Suprapubic skin (tissue), 4 donors: Measurements from ENCODE around the gene ST6GALNAC4. TPM values are rescaled to one million over a fixed set of nuclear protein-coding genes. Genes with fewer than 3 reads are reported as not detected.

Source experiments
- DNase-seq, 2 donors: peaks; one replicate each; pipeline ENCODE4 v3.0.0-alpha.2; 2019; ENCODE audit warnings: low spot score in 2 of 2
- H3K27ac ChIP-seq: fragments of 200-600 bp; sonication (generic); one replicate; pipeline ENCODE4 v1.5.1; 2019
- H3K27me3 ChIP-seq: fragments of 200-600 bp; sonication (generic); one replicate; pipeline ENCODE4 v1.5.1; 2019
- H3K36me3 ChIP-seq: fragments of 200-600 bp; sonication (generic); one replicate; pipeline ENCODE4 v1.5.1; 2019
- H3K4me1 ChIP-seq: fragments of 200-600 bp; sonication (generic); one replicate; pipeline ENCODE4 v1.5.1; 2019
- H3K4me3 ChIP-seq: fragments of 200-600 bp; sonication (generic); one replicate; pipeline ENCODE4 v1.5.1; 2019; ENCODE audit warnings: mild to moderate bottlenecking
- H3K9me3 ChIP-seq: fragments of 200-600 bp; sonication (generic); one replicate; pipeline ENCODE4 v1.5.1; 2019
- EP300 ChIP-seq: sonication (generic); formaldehyde crosslinking; IDR thresholded peaks from one replicate; pipeline ENCODE4 v1.6.1; 2017; ENCODE audit warnings: antibody characterized with exemption
- POLR2A ChIP-seq, 2 donors: fragments of 450-650 bp; IDR thresholded peaks; one replicate each; pipeline ENCODE4 v1.6.1; 2017; ENCODE audit warnings: antibody characterized with exemption in 2 of 2, mild to moderate bottlenecking in 2 of 2, moderate library complexity in 2 of 2
- POLR2AphosphoS5 ChIP-seq, 3 donors: sonication (generic); formaldehyde crosslinking; IDR thresholded peaks; one replicate each; pipeline ENCODE4 v1.6.1; 2017; ENCODE audit warnings: antibody characterized with exemption in 3 of 3
- WGBS: methylation state at CpG from one replicate; pipeline ENCODE4 v1.1.5; 2018; 5-methylcytosine and 5-hydroxymethylcytosine counted together
- total RNA-seq, 4 donors: library from RNA; depleted of rRNA; stranded (reverse); fragments of >200 nt; gene quantifications; one replicate each; pipeline ENCODE4 v1.1.0, GENCODE V29; 2016
- TF ChIP-seq, protein P1 (sequence below), 2 donors: fragments of 200-600 bp in 1 of 2; fragments of 450-650 bp in 1 of 2; sonication (generic) in 1 of 2; IDR thresholded peaks; one replicate each; pipeline ENCODE4 v1.5.1; 2016 to 2019; ENCODE audit warnings: antibody characterized with exemption in 2 of 2, mild to moderate bottlenecking in 1 of 2, moderate library complexity in 1 of 2

ST6GALNAC4 gene
- total RNA-seq, 4 donors from 2014 or later: 14.6 to 25.2 (median 20.2) TPM

GRCh38 chr9:127912882-127913281, 4.0 kb downstream of the ST6GALNAC4 start:
- Histone ChIP-seq H3K27me3 (no peaks in the 10 kb centered on the region), H3K4me3 (no peak overlapping the region), H3K36me3 (peaks cover 19% of the 10 kb centered on the region), H3K4me1 (peaks cover 40% of the 10 kb centered on the region), H3K27ac (no peak overlapping the region), H3K9me3 (no peaks in the 10 kb centered on the region)
- no peak for TF ChIP-seq EP300
- no peak for TF ChIP-seq POLR2AphosphoS5 (IDR thresholded peaks at IDR 0.05)
- TF ChIP-seq POLR2A (IDR thresholded peaks at IDR 0.05): no peak
- TF ChIP-seq, protein P1, sequence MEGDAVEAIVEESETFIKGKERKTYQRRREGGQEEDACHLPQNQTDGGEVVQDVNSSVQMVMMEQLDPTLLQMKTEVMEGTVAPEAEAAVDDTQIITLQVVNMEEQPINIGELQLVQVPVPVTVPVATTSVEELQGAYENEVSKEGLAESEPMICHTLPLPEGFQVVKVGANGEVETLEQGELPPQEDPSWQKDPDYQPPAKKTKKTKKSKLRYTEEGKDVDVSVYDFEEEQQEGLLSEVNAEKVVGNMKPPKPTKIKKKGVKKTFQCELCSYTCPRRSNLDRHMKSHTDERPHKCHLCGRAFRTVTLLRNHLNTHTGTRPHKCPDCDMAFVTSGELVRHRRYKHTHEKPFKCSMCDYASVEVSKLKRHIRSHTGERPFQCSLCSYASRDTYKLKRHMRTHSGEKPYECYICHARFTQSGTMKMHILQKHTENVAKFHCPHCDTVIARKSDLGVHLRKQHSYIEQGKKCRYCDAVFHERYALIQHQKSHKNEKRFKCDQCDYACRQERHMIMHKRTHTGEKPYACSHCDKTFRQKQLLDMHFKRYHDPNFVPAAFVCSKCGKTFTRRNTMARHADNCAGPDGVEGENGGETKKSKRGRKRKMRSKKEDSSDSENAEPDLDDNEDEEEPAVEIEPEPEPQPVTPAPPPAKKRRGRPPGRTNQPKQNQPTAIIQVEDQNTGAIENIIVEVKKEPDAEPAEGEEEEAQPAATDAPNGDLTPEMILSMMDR (IDR thresholded peaks at IDR 0.05): no peak
- WGBS: 86% methylated on average over 5 of the region's 5 CpGs
- no peak for DNase-seq

DNA sequence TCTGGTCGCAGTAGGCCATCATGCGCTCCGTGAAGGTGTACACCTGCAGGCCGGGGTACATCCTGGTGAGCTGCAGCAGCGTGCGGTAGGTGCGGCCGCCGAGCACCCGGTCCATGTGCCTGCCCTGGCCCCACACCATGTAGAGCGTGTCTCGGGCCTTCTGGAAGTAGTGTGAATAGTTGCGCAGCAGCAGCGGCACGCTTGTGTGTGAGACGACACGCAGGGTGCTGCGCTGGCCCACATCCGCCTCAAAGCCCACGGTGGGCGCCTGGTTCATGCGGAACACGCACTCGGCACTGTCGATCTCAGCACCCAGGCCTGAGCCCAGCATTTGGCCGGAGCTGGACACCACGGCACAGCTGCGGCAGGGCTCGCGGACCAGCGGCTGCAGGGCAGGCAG, 4.5 kb downstream of the ST6GALNAC4 start:
- Histone ChIP-seq H3K9me3 (no peaks in the 10 kb centered on the region), H3K36me3 (peaks cover 19% of the 10 kb centered on the region), H3K4me1 (peaks cover 36% of the 10 kb centered on the region), H3K27ac (no peak overlapping the region), H3K27me3 (no peaks in the 10 kb centered on the region), H3K4me3 (no peak overlapping the region)
- 80% methylated on average over 2 of the region's 31 CpGs for WGBS
- TF ChIP-seq EP300 (no peak), POLR2AphosphoS5 (IDR thresholded peaks at IDR 0.05) (no peak), POLR2A (IDR thresholded peaks at IDR 0.05) (no peak)
- TF ChIP-seq, protein P1 (IDR thresholded peaks at IDR 0.05): no peak
- DNase-seq: no peak

- H3K36me3 ChIP-seq: peaks cover 19% of the 10 kb centered on the region
- peaks cover 36% of the 10 kb centered on the region for H3K4me1 ChIP-seq
These were observed 6.1 kb downstream of the ST6GALNAC4 start for GRCh38 chr9:127910613-127911205.

DNA sequence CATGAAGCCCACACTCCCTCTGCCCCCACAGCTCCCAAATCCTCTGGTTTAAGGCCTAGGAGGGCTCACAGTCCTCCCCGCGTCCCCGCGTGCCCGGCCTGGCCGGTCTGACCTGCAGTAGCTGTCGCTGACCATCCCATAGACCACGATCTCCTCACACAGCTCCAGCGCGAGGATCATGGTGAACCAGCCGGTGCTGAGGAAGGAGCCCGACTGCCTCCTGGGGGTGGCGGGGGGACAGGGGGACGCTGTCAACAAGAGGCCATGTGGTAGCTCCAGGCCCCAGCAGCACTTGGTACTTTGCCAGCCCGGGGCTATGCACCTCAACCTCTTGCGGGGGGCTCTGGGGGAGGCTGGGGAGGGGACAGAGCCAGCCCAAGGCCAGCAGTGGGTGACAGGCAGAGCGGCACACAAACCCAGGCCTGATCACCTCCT, 7.0 kb downstream of the ST6GALNAC4 start:
- Histone ChIP-seq H3K36me3 (peaks cover 19% of the 10 kb centered on the region), H3K27me3 (no peaks in the 10 kb centered on the region), H3K4me3 (no peak overlapping the region), H3K27ac (no peak overlapping the region), H3K4me1 (peaks cover 36% of the 10 kb centered on the region), H3K9me3 (no peaks in the 10 kb centered on the region)
- WGBS: 95% methylated on average over 4 of the region's 17 CpGs
- DNase-seq: no peak
- TF ChIP-seq POLR2A (IDR thresholded peaks at IDR 0.05) (no peak), POLR2AphosphoS5 (IDR thresholded peaks at IDR 0.05) (no peak), EP300 (no peak)
- TF ChIP-seq, protein P1 (IDR thresholded peaks at IDR 0.05): no peak

More at GRCh38 chr9:127910613-127911205, 6.1 kb downstream of the ST6GALNAC4 start:
- Histone ChIP-seq H3K4me3 (no peak overlapping the region), H3K27ac (no peak overlapping the region), H3K27me3 (no peaks in the 10 kb centered on the region), H3K9me3 (no peaks in the 10 kb centered on the region)
- DNase-seq: no peak
- TF ChIP-seq EP300 (no peak), POLR2AphosphoS5 (IDR thresholded peaks at IDR 0.05) (no peak), POLR2A (IDR thresholded peaks at IDR 0.05) (no peak)
- TF ChIP-seq, protein P1 (IDR thresholded peaks at IDR 0.05): no peak
- WGBS: 42% methylated on average over 6 of the region's 6 CpGs

GRCh38 chr9:127908660-127908926, 8.2 kb downstream of the ST6GALNAC4 start:
- Histone ChIP-seq H3K27ac (no peak overlapping the region), H3K4me1 (peaks cover 48% of the 10 kb centered on the region), H3K4me3 (no peak overlapping the region), H3K27me3 (no peaks in the 10 kb centered on the region), H3K9me3 (no peaks in the 10 kb centered on the region), H3K36me3 (peaks cover 19% of the 10 kb centered on the region)
- WGBS: 94% methylated on average over 9 of the region's 10 CpGs
- TF ChIP-seq, protein P1 (IDR thresholded peaks at IDR 0.05): no peak
- TF ChIP-seq POLR2AphosphoS5 (IDR thresholded peaks at IDR 0.05): no peak
- no peak for TF ChIP-seq EP300
- TF ChIP-seq POLR2A (IDR thresholded peaks at IDR 0.05): no peak
- DNase-seq: no peak
